DMS114 treated with DMSO at 0.1 percent for 48 hours (cell line): ENCODE results near the gene SEC16B.

ENCODE experiments used
- DNase-seq: peaks from one replicate; lab custom pipeline; 2025; ENCODE audit not compliant: unreplicated experiment; lab: John Stamatoyannopoulos, UW

SEC16B gene

DNA sequence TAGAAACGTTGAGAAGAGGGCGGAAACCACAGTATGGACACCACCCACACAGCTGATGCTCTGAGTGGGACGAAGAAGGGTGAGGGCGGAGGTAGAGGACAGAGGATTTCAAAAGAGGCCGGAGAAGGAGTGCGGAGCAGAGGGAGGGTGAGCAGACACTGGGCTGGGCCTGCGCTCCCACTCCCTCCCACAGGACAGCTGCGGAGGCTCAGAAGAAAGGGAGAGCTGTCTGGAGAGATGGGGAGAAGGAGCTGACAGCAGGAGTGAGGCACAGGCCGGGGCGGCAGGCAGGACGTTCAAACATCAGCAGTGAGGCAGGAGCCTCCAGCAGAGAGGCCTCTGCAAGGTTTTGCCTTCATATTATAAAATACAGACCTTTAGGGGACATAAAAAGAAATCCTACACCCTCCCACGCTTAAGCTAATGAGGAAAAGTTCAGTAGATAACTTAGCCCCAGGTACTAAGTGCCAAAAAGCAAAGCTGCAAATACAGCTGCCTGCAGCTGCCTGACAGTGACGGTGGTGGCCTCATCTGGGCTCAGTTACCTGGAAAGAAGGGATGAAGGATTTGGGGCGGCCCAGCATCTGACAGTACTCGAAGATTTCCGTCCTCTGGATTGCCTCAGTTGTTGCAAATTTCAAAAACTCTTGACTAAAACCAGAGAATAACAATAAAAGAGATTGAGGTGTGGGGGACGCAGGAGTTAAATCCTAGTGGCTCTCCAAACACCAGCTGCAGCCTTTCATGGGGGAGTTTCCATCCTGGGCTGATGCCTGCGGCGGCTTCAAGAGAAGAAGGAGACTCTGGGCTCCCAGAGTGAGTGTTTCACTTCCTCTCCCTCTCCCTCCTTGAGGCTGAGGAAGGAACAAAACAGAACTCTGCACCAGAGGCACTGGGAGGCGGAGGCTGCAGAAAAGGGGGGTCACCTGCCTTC is 25.6 kb downstream of the SEC16B start:
- DNase-seq = no peak

DNA sequence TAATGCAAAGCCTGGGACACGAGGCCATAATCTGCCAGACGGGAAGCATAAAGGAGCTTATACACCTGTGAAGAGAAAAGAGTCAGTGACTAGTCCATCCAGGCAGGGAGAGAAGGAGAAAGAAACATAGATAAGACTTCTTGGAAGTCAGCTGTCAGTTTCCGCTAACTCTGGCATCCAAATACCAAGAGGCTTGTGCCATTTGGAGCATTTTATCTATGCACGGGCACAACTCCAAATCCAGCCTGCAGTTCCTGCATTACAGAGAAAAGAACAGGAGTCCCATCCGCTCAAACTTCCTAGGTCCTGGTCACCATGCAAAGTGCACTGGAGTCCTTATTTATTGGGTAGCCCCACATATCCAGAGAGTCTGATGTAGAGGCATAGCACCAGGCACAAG is 27.9 kb downstream of the SEC16B start:
- DNase-seq = no peak

GRCh38 chr1:177940682-177941081 is 29.2 kb downstream of the SEC16B start:
- no peak for DNase-seq

- no peak for DNase-seq
Measured at GRCh38 chr1:177937931-177938330, 31.9 kb downstream of the SEC16B start.

DNA sequence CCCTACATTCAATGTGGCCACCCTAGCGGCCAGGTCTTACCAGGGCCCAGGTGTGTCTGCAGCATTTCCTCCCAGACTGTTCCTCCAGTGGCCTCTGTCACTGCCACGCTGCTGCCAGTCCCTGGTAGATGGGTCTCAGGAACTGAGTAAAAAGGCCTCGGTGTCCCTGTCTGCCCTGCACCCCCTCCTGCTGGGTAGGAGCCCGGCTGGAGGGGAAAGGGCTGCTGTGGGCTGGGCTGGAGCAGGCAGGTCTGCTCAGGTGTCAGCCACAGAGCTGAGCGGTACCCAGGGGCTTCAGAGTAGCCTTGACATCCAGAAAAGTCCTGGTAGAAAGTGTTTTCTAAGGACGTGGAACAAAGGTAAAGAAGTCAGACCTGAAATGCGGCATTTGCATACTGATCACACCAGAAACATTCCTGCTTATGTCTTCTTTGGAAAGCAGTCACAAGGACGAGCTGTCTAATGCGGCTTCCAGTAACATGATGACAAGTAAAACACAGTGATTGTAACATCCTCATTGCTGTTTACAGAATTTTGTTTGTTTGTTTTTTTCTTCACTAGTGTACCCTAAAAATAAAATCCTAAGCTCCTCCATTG is 32.6 kb downstream of the SEC16B start:
- DNase-seq = no peak

DNA sequence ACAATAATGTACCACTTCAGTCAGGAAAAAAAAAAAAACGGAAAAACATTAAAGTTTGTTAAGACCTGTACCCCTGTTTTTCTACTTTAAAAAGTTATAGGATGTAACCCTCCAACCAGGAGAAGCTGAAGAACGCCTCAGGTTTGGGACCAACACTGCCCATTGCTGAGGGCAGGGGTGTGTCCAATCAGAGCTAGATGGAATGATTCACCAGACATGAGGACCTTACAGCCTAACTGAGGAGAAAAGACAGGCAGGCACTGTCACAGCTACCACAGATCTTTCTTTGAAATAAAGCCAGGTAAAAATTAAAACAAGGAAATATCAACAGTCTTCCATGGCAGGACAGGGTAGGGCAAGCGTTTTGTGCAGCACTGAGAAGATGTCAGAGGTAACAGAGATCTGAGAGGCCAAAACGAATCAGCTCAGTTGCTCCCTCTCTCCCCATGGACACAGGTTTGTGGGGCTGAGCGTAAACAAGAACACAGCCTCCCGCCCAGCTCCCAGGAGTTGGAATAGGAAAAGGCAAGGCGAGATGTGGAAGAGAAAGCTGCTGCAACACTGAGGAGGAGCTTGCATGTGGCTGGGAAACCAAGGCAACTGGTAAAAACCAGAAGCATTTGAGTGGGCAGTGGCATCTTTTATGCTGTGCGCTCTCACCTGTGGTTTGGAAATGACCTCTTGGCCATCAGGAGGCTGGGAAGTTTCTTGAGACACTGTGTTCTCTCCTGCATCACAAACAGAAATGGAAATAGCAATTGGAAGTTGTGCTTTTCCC is 34.0 kb downstream of the SEC16B start:
- DNase-seq = no peak

DNA sequence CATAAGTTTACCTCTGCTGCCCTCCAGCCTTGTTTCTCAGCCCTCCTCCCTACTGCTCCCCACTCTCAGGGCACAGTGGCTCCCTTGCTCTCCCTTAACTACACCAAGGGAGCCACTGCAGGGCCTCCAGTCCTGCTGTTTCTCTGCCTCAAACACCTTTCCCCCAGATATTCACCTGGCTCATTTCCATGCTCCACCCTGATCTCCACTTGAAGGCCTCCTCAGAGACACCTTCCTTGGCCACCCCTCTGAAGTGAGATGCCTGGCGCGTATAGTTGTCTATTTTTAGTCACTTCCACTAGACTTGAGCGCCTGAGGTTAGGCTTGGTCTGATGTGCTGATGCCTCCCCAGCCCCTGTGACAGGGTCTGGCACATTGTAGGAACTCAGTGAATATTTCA is 34.9 kb downstream of the SEC16B start:
- DNase-seq = no peak

GRCh38 chr1:177934461-177934860 is 35.4 kb downstream of the SEC16B start:
- DNase-seq = no peak

DNA sequence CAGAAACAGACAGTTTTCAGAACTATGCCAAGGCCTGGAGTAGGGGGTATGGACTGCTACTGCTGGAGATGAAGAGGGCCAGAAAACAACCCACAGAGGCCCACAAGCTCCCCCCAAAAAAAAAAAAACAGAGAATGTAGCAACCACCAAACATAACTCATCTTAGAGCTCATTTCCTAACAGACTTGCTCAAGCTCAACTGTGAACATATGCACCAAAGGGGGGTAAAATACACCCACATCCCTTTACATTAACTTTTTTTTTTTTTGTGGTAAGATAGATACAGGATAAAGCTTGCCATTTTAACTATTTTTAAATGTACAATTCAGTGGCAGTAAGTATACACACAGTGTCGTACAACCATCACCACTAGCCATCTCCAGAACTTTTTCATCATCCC is 36.0 kb downstream of the SEC16B start:
- no peak for DNase-seq

GRCh38 chr1:177932123-177932522 is 37.7 kb downstream of the SEC16B start:
- DNase-seq = no peak

GRCh38 chr1:177928952-177929351 is 40.9 kb downstream of the SEC16B start:
- DNase-seq = no peak

- no peak for DNase-seq
Measured at GRCh38 chr1:177928194-177928593, 41.7 kb downstream of the SEC16B start.

DNA sequence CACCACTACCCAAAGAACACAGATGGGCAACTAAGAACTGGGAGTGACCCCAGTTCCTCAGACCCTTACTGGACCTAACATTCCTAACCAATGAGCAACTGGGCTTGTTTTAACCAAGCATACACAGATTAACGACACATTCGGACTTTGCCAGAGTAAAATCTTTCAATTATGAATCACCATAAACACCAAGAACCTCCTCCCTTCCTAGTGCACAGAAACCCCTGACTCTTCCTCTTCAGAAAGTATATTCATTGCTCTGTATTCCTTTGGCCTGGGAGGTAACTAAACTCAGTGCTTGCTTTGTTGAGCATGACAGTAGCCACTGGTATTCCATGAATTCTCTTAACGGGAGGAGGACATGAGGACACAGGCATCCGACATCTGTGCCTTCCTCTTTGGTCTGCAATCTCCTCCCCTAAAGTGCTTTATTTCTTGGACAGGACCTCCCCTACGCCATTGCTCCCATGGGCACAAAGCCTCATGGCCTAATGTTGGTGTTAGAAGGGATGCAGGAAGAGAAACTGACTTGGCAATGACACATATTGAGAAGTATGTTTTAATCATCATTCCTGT is 42.7 kb downstream of the SEC16B start:
- DNase-seq = no peak

GRCh38 chr1:177926201-177926600 is 43.7 kb downstream of the SEC16B start:
- no peak for DNase-seq

GRCh38 chr1:177925006-177925405 is 44.9 kb downstream of the SEC16B start:
- DNase-seq = no peak

DNA sequence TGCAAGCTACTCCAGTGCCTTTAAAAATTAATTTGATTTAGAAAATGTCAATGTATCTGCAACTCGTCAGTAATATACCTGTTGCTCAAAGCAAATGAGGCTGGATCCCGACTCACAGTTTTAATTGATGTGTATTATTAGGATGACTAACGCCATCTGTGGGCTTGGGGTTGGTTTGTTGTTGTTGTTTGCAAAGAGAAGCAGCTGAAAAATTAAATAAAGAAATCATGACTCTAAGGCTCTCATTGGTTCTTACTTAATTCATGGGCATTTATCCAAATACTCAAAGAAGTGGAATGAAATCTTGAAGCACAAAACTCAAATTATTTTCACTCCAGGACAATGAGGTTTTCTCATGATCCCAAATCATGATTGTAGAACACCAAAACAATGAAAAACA is 46.4 kb downstream of the SEC16B start:
- no peak for DNase-seq

GRCh38 chr1:177922209-177922608 is 47.6 kb downstream of the SEC16B start:
- no peak for DNase-seq

- DNase-seq = no peak
Measured at GRCh38 chr1:177921590-177921989, 48.3 kb downstream of the SEC16B start.

- no peak for DNase-seq
Measured at GRCh38 chr1:177920091-177920490, 49.8 kb downstream of the SEC16B start.

DNA sequence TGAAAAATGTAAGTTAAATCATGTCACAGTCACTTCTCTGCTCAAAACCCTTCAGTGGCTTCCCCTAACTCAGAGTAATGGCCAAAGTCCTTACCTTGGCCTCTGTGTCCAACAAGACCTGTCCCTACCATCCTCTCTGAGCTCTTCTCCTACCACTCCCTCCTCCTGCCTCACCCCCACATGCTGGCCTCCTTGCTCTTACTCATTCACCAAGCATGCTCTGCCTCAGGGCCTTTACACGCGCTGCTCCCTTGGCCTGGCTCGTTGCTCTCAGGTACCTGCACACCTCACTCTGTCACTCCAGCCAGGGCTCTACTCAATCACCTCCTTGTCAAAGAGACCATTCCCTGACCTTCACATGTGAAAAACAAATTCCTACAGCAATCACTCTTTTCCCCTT is 54.2 kb downstream of the SEC16B start:
- no peak for DNase-seq

GRCh38 chr1:177914603-177915002 is 55.3 kb downstream of the SEC16B start:
- DNase-seq = no peak
